Mesenchymal stem cell (in vitro differentiated cells and primary cell): Measurements from ENCODE around the gene ZNF652.

Experiments
- DNase-seq: peaks from one replicate; pipeline ENCODE4 v3.0.0-alpha.2; 2013
- H2AFZ ChIP-seq: one replicate; pipeline ENCODE4 v1.6.1; 2013; ENCODE audit warnings: low read depth, mild to moderate bottlenecking, control low read depth, inconsistent platforms, low read length, moderate library complexity
- H2AK5ac ChIP-seq: 2 replicates; pipeline ENCODE4 v1.6.1; 2013; ENCODE audit warnings: low read length, moderate library complexity, mild to moderate bottlenecking, inconsistent platforms; ENCODE audit not compliant: severe bottlenecking
- H2BK120ac ChIP-seq: one replicate; pipeline ENCODE4 v1.6.1; 2013; ENCODE audit warnings: low read depth, mild to moderate bottlenecking, inconsistent platforms, low read length, moderate library complexity
- H2BK12ac ChIP-seq, 2 experiments: one replicate each; pipeline ENCODE4 v1.6.1; 2013; ENCODE audit warnings: inconsistent platforms in 2 of 2, low read length in 2 of 2, mild to moderate bottlenecking in 2 of 2, moderate library complexity in 2 of 2, control low read depth in 1 of 2
- H2BK15ac ChIP-seq: one replicate; pipeline ENCODE4 v1.6.1; 2013; ENCODE audit warnings: mild to moderate bottlenecking, low read depth, inconsistent platforms; ENCODE audit not compliant: poor library complexity, severe bottlenecking
- H2BK5ac ChIP-seq: 2 replicates; pipeline ENCODE4 v1.6.1; 2013; ENCODE audit warnings: low read depth, mild to moderate bottlenecking, low read length, control low read depth, inconsistent platforms; ENCODE audit not compliant: poor library complexity, severe bottlenecking
- H3K14ac ChIP-seq, 2 experiments: one replicate each; pipeline ENCODE4 v1.6.1; 2013; ENCODE audit warnings: inconsistent platforms in 2 of 2, low read length in 2 of 2, control low read depth in 1 of 2, mild to moderate bottlenecking in 1 of 2, moderate library complexity in 1 of 2
- H3K18ac ChIP-seq, 2 experiments: one replicate each; pipeline ENCODE4 v1.6.1; 2013; ENCODE audit warnings: inconsistent platforms in 2 of 2, low read length in 2 of 2, control low read depth in 1 of 2, low read depth in 1 of 2, mild to moderate bottlenecking in 1 of 2
- H3K23ac ChIP-seq, 2 experiments: one replicate each; pipeline ENCODE4 v1.6.1; 2013; ENCODE audit warnings: inconsistent platforms in 2 of 2, low read length in 2 of 2, mild to moderate bottlenecking in 2 of 2, moderate library complexity in 2 of 2, control low read depth in 1 of 2
- H3K27ac ChIP-seq: 2 replicates; pipeline ENCODE4 v1.5.1; 2013; ENCODE audit warnings: mild to moderate bottlenecking, moderate library complexity, low read length, control low read depth, inconsistent platforms; ENCODE audit not compliant: poor library complexity, severe bottlenecking
- H3K27me3 ChIP-seq, 2 experiments: 2 replicates each; pipeline versions ENCODE4 v1.6.1 to v1.7.0; 2013; ENCODE audit warnings: low read length in 2 of 2, mild to moderate bottlenecking in 2 of 2, moderate library complexity in 2 of 2, control low read depth in 1 of 2, inconsistent platforms in 1 of 2; ENCODE audit not compliant: control insufficient read depth in 1 of 2, insufficient read depth in 1 of 2
- H3K36me3 ChIP-seq, 2 experiments: 2 replicates each; pipeline versions ENCODE4 v1.6.1 to v1.7.0; 2013; ENCODE audit warnings: low read length in 2 of 2, control low read depth in 1 of 2, inconsistent platforms in 1 of 2, low read depth in 1 of 2, mild to moderate bottlenecking in 1 of 2; ENCODE audit not compliant: insufficient read depth in 2 of 2, control insufficient read depth in 1 of 2
- H3K4ac ChIP-seq, 2 experiments: one replicate each; pipeline ENCODE4 v1.6.1; 2013; ENCODE audit warnings: inconsistent platforms in 2 of 2, low read length in 2 of 2, mild to moderate bottlenecking in 2 of 2, moderate library complexity in 2 of 2, control low read depth in 1 of 2, low read depth in 1 of 2
- H3K4me1 ChIP-seq: 2 replicates; pipeline ENCODE4 v1.6.1; 2013; ENCODE audit warnings: low read depth, low read length, control low read depth; ENCODE audit not compliant: control insufficient read depth, insufficient read depth
- H3K4me2 ChIP-seq: 2 replicates; pipeline ENCODE4 v1.6.1; 2013; ENCODE audit warnings: low read length, mild to moderate bottlenecking, inconsistent platforms; ENCODE audit not compliant: poor library complexity, severe bottlenecking
- H3K4me3 ChIP-seq, 2 experiments: 2 replicates each; pipeline versions ENCODE4 v1.5.1 to v1.7.0; 2013; ENCODE audit warnings: low read length in 2 of 2, mild to moderate bottlenecking in 2 of 2, control low read depth in 1 of 2, low read depth in 1 of 2; ENCODE audit not compliant: insufficient read depth in 1 of 2
- H3K79me1 ChIP-seq: replicated peaks from 2 replicates; pipeline ENCODE4 v1.6.1; 2013; ENCODE audit warnings: mild to moderate bottlenecking, control low read depth, low read length, inconsistent platforms; ENCODE audit not compliant: poor library complexity, severe bottlenecking
- H3K9ac ChIP-seq: 2 replicates; pipeline ENCODE4 v1.7.0; 2013; ENCODE audit warnings: mild to moderate bottlenecking, low read length, moderate library complexity
- H3K9me3 ChIP-seq: 2 replicates; pipeline ENCODE4 v1.7.0; 2013; ENCODE audit warnings: mild to moderate bottlenecking, low read length; ENCODE audit not compliant: control insufficient read depth
- H4K8ac ChIP-seq: one replicate; pipeline ENCODE4 v1.6.1; 2013; ENCODE audit warnings: inconsistent platforms, mild to moderate bottlenecking, low read length, moderate library complexity
- H4K91ac ChIP-seq: one replicate; pipeline ENCODE4 v1.6.1; 2013; ENCODE audit warnings: mild to moderate bottlenecking, low read length, inconsistent platforms
- WGBS: methylation state at CpG from one replicate; pipeline ENCODE4 v1.1.7; 2013; ENCODE audit warnings: mixed read lengths; 5-methylcytosine and 5-hydroxymethylcytosine counted together

The ZNF652 gene

GRCh38 chr17:49353607-49354006 lies 8.4 kb downstream of the ZNF652 start:
- 88% methylated on average over 1 of the region's 1 CpG for WGBS
- H3K9me3 ChIP-seq, result no peaks in the 10 kb centered on the region
- no peak overlapping the region for H2BK15ac ChIP-seq
- H3K4ac ChIP-seq, result no peak overlapping the region
- H2AFZ ChIP-seq, result no peak overlapping the region
- H4K8ac ChIP-seq, result no peak overlapping the region
- H2BK12ac ChIP-seq, result no peak overlapping the region
- DNase-seq, result no peak
- peak overlapping the region; percentile 22 for H3K9ac ChIP-seq
- peaks cover 0 to under 1% of the 10 kb centered on the region in 2 experiments for H3K36me3 ChIP-seq
- no peak overlapping the region for H3K18ac ChIP-seq
- H3K27ac ChIP-seq, result no peak overlapping the region
- H3K4me1 ChIP-seq, result no peaks in the 10 kb centered on the region
- H3K79me1 ChIP-seq, result peaks cover 14% of the 10 kb centered on the region
- no peak overlapping the region for H2BK120ac ChIP-seq
- H2BK5ac ChIP-seq, result no peak overlapping the region
- no peak overlapping the region for H3K14ac ChIP-seq
- no peak overlapping the region for H3K23ac ChIP-seq
- no peaks in the 10 kb centered on the region for H3K27me3 ChIP-seq
- H3K4me2 ChIP-seq, result no peak overlapping the region
- H4K91ac ChIP-seq, result no peak overlapping the region
- H3K4me3 ChIP-seq, result no peak overlapping the region
- H2AK5ac ChIP-seq, result no peak overlapping the region

DNA sequence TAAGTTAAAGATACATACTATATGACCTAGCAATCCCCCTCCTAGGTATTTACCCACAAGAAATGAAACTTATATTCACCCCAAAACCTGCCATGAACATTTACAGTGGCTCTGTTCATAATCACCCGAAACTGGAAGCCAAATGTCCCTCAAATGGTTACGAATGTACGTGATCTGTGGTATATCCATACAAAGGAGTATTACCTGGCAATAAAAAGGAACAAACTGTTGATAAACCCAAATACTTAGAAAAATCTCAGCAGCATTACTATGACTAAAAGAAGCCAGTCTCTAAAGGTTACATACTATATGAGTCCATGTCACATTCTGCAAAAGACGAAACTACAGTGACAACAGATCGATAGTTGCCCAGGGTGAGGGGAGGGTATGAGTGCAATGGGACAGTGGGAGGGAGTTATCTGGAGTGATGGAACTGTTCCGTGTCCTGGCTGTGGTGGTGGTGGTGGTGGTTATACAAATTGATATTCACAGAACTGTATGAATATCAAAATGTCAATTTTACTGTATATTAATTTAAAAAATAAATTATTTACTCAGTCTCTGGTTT lies 9.4 kb downstream of the ZNF652 start:
- Histone ChIP-seq H3K4me1 (no peaks in the 10 kb centered on the region), H3K9me3 (no peaks in the 10 kb centered on the region), H3K4me2 (no peak overlapping the region), H3K14ac (no peak overlapping the region), H3K27me3 (no peaks in the 10 kb centered on the region), H3K27ac (no peak overlapping the region), H3K4me3 (no peak overlapping the region), H3K36me3 (peaks cover 2 to 3% of the 10 kb centered on the region in 2 experiments), H3K4ac (no peak overlapping the region), H2AK5ac (no peak overlapping the region), H4K8ac (no peak overlapping the region), H2BK5ac (no peak overlapping the region), H2AFZ (no peak overlapping the region), H2BK120ac (no peak overlapping the region), H3K23ac (no peak overlapping the region), H3K9ac (no peak overlapping the region), H2BK12ac (no peak overlapping the region), H2BK15ac (no peak overlapping the region), H3K18ac (no peak overlapping the region), H3K79me1 (peaks cover 14% of the 10 kb centered on the region), H4K91ac (no peak overlapping the region)
- 100% methylated on average over 5 of the region's 6 CpGs for WGBS
- DNase-seq, result no peak

DNA sequence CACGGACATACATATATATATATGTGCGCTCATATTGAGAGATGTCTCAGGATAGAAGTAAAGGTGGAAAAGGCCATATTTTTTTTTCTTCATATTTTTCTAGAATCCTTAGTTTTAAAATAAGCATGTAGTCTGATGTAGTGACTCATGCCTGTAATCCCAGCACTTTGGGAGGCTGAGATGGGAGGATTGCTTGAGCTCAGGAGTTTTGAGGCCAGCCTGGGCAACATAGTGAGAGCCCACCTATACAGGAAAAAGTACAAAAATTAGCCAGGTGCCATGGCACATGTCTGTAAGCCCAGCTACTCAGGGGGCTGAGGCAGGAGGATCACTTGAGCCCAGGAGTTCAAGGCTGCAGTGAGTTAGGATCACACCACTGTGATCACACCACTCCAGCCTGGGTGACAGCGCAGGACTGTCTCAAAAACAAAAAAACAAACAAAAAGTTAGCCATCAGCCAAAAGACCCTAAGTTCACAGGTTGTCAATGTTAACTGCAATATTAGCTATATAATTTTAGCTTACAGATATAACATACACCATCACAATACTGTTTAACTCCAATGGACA lies 10.4 kb downstream of the ZNF652 start:
- Histone ChIP-seq H4K91ac (no peak overlapping the region), H3K36me3 (peaks cover 2 to 3% of the 10 kb centered on the region in 2 experiments), H3K4me2 (no peak overlapping the region), H3K9me3 (no peaks in the 10 kb centered on the region), H3K79me1 (peaks cover 18% of the 10 kb centered on the region), H2BK120ac (no peak overlapping the region), H2AK5ac (no peak overlapping the region), H3K4me3 (no peak overlapping the region), H4K8ac (no peak overlapping the region), H3K18ac (no peak overlapping the region), H2BK12ac (no peak overlapping the region), H2AFZ (no peak overlapping the region), H3K14ac (no peak overlapping the region), H3K27ac (no peak overlapping the region), H3K4me1 (no peaks in the 10 kb centered on the region), H2BK15ac (no peak overlapping the region), H3K23ac (no peak overlapping the region), H2BK5ac (no peak overlapping the region), H3K27me3 (no peaks in the 10 kb centered on the region), H3K4ac (no peak overlapping the region), H3K9ac (no peak overlapping the region)
- no CpG with 5 or more reads among the region's 3 CpGs for WGBS
- DNase-seq, result no peak

DNA sequence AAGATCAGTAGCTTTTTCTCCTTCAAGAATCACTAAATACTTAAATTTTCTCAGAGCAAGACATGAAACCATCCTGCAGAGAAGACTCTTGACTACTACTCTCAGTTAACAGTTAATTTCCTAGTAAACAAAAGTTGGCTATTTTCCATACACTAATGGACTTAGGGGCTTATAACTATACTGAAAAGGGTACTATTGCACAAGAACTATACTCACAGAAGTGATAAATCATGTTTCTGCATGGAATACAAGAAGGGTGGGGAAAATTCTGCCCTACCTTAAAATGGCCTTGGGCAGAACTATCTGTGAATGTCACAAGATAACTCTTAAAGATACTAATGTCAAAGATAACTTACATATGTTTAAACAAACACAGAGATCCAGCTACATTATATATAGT lies 12.5 kb downstream of the ZNF652 start:
- H3K4me2 ChIP-seq, result no peak overlapping the region
- no peak overlapping the region for H3K14ac ChIP-seq
- H4K91ac ChIP-seq, result no peak overlapping the region
- H3K18ac ChIP-seq, result no peak overlapping the region
- H3K79me1 ChIP-seq, result peaks cover 19% of the 10 kb centered on the region
- H3K4me1 ChIP-seq, result no peaks in the 10 kb centered on the region
- H3K27me3 ChIP-seq, result no peaks in the 10 kb centered on the region
- H3K4me3 ChIP-seq, result no peak overlapping the region
- no peaks in the 10 kb centered on the region for H3K9me3 ChIP-seq
- no peak overlapping the region for H2BK5ac ChIP-seq
- no peak overlapping the region for H3K4ac ChIP-seq
- H3K27ac ChIP-seq, result no peak overlapping the region
- H4K8ac ChIP-seq, result no peak overlapping the region
- DNase-seq, result peak; percentile 11
- H2BK15ac ChIP-seq, result no peak overlapping the region
- H3K9ac ChIP-seq, result no peak overlapping the region
- H3K23ac ChIP-seq, result no peak overlapping the region
- H2AFZ ChIP-seq, result no peak overlapping the region
- H2BK120ac ChIP-seq, result no peak overlapping the region
- H2AK5ac ChIP-seq, result no peak overlapping the region
- H3K36me3 ChIP-seq, result peaks cover 2 to 3% of the 10 kb centered on the region in 2 experiments
- H2BK12ac ChIP-seq, result no peak overlapping the region
